Endothelial cell of umbilical vein (primary cell): ENCODE results near the gene ANGPT4. TPM values are rescaled to one million over a fixed set of nuclear protein-coding genes. Genes with fewer than 3 reads are reported as not detected.

ENCODE experiments used
- BruUV-seq: library from RNA; stranded (reverse); fragments of 400-500 nt; replicated peaks from 2 replicates; lab custom pipeline; 2021; lab: Mats Ljungman, UMichigan
- CTCF ChIA-PET: fragments of 300-600, 350-600 bp; sonication (Branson Sonifier 250); formaldehyde crosslinking; loops from one replicate; lab custom pipeline; 2021; ENCODE audit warnings: antibody characterized with exemption, inconsistent platforms; lab: Charles Lee
- POLR2A ChIA-PET: fragments of 300-600, 350-600 bp; sonication (Branson Sonifier 250); formaldehyde crosslinking; loops from one replicate; lab custom pipeline; 2021; ENCODE audit warnings: antibody characterized with exemption, inconsistent platforms; lab: Charles Lee
- DNase-seq: peaks from one replicate; pipeline ENCODE4 v3.0.0-alpha.2; 2011; ENCODE audit warnings: low read depth, low spot score
- FAIRE-seq: peaks from 2 replicates; lab custom pipeline; 2011; peaks lifted over from hg19 to GRCh38; lab: Jason Lieb, UNC
- H2AFZ ChIP-seq: 2 replicates; pipeline ENCODE4 v1.6.0; 2012; ENCODE audit warnings: low read depth, low read length, control low read depth, inconsistent platforms
- H3K27ac ChIP-seq: 2 replicates; pipeline ENCODE4 v1.5.1; 2011; ENCODE audit warnings: low read depth, mild to moderate bottlenecking, control low read depth, low read length, moderate library complexity; ENCODE audit not compliant: insufficient read depth
- H3K27me3 ChIP-seq, 2 experiments: 2 replicates each; pipeline versions ENCODE4 v1.6.0 to v1.6.1; 2011; ENCODE audit warnings: low read length in 2 of 2, mixed read lengths in 1 of 2; ENCODE audit not compliant: control insufficient read depth in 2 of 2, insufficient read depth in 2 of 2
- H3K36me3 ChIP-seq, 2 experiments: 2 replicates in 1 of 2; 3 replicates in 1 of 2; pipeline ENCODE4 v1.5.1; 2011; ENCODE audit warnings: low read length in 2 of 2, mild to moderate bottlenecking in 1 of 2, moderate library complexity in 1 of 2; ENCODE audit not compliant: control insufficient read depth in 2 of 2, insufficient read depth in 2 of 2; ENCODE audit errors: extremely low read depth in 1 of 2
- H3K4me1 ChIP-seq: 3 replicates; pipeline ENCODE4 v1.5.1; 2011; ENCODE audit warnings: mild to moderate bottlenecking, low read length; ENCODE audit not compliant: control insufficient read depth, insufficient read depth; ENCODE audit errors: extremely low read depth
- H3K4me2 ChIP-seq: 2 replicates; pipeline ENCODE4 v1.6.1; 2011; ENCODE audit warnings: low read length, control low read depth, mixed read lengths; ENCODE audit not compliant: insufficient read depth
- H3K4me3 ChIP-seq, 3 experiments: fragments of 200-600 bp in 1 of 3; sonication (generic), shearing (Covaris generic) in 1 of 3; replicated peaks in 1 of 3; 2 replicates each; pipeline ENCODE4 v1.5.1; 2011 to 2016; ENCODE audit warnings: control low read depth in 3 of 3, low read length in 3 of 3, mild to moderate bottlenecking in 2 of 3, inconsistent platforms in 1 of 3, low read depth in 1 of 3, moderate library complexity in 1 of 3; ENCODE audit not compliant: insufficient read depth in 1 of 3
- H3K79me2 ChIP-seq: 2 replicates; pipeline ENCODE4 v1.6.0; 2012; ENCODE audit warnings: low read length, inconsistent platforms; ENCODE audit not compliant: control insufficient read depth, insufficient read depth
- H3K9ac ChIP-seq: replicated peaks from 2 replicates; pipeline ENCODE3; 2011; ENCODE audit warnings: low read length, control low read depth; ENCODE audit not compliant: insufficient read depth; ENCODE audit errors: extremely low read depth
- H3K9me1 ChIP-seq: replicated peaks from 3 replicates; pipeline ENCODE4 v1.6.0; 2011; ENCODE audit warnings: mild to moderate bottlenecking, low read length; ENCODE audit not compliant: control insufficient read depth, insufficient read depth; ENCODE audit errors: extremely low read depth
- H3K9me3 ChIP-seq: replicated peaks from 2 replicates; pipeline ENCODE4 v1.5.1; 2012; ENCODE audit warnings: low read length, inconsistent platforms; ENCODE audit not compliant: control insufficient read depth, insufficient read depth
- H4K20me1 ChIP-seq: replicated peaks from 2 replicates; pipeline ENCODE3; 2011; ENCODE audit warnings: mild to moderate bottlenecking, low read length; ENCODE audit not compliant: control insufficient read depth, insufficient read depth; ENCODE audit errors: extremely low read depth
- CTCF ChIP-seq, 2 donors: IDR thresholded peaks; 1 replicate in 1 of 2; 2 replicates in 1 of 2; pipeline ENCODE4 v1.5.1; 2011; ENCODE audit warnings: low read length in 2 of 2, mild to moderate bottlenecking in 2 of 2, moderate library complexity in 2 of 2, control low read depth in 1 of 2, inconsistent platforms in 1 of 2, low read depth in 1 of 2; ENCODE audit not compliant: insufficient read depth in 1 of 2; ENCODE audit errors: extremely low read depth in 1 of 2
- EZH2 ChIP-seq: IDR thresholded peaks from 2 replicates; pipeline ENCODE4 v1.6.1; 2012; ENCODE audit warnings: borderline replicate concordance, low read depth, mild to moderate bottlenecking, moderate library complexity, low read length, inconsistent platforms; ENCODE audit not compliant: severe bottlenecking
- FOS ChIP-seq: IDR thresholded peaks from 2 replicates; pipeline ENCODE4 v1.6.1; 2011; ENCODE audit warnings: mild to moderate bottlenecking, low read length, moderate library complexity, borderline replicate concordance; ENCODE audit not compliant: insufficient read depth
- GATA2 ChIP-seq: IDR thresholded peaks from 2 replicates; pipeline ENCODE4 v1.7.0; 2011; ENCODE audit warnings: low read depth, mild to moderate bottlenecking, moderate library complexity, mixed read lengths, low read length; ENCODE audit not compliant: insufficient read length, insufficient read depth
- JUN ChIP-seq: IDR thresholded peaks from 2 replicates; pipeline ENCODE4 v1.6.1; 2011; ENCODE audit warnings: borderline replicate concordance, low read depth; ENCODE audit not compliant: insufficient read length, insufficient read depth
- MAX ChIP-seq: IDR thresholded peaks from 2 replicates; pipeline ENCODE4 v1.6.1; 2011; ENCODE audit not compliant: insufficient read depth, insufficient read length
- MYC ChIP-seq: IDR thresholded peaks from one replicate; pipeline ENCODE4 v1.6.1; 2011; ENCODE audit warnings: mild to moderate bottlenecking, low read depth, low read length
- POLR2A ChIP-seq: IDR thresholded peaks from 2 replicates; pipeline ENCODE4 v1.6.1; 2012; ENCODE audit warnings: low read depth, mild to moderate bottlenecking, control low read depth, low read length
- POLR2AphosphoS5 ChIP-seq: IDR thresholded peaks from 2 replicates; pipeline ENCODE4 v1.6.1; 2012; ENCODE audit warnings: low read depth, mild to moderate bottlenecking, control low read depth, low read length, moderate library complexity; ENCODE audit not compliant: insufficient read depth
- dilution Hi-C: fragments of 300-500 bp; cut with MboI; formaldehyde crosslinking; loops from one replicate; pipeline ENCODE4 v1.15.0; 2019; ENCODE audit warnings: low sequenced_read_pairs; ENCODE audit not compliant: extremely low pct_ligation_motif_present
- intact Hi-C: fragments of 100-400 bp; cut with micrococcal nuclease; formaldehyde crosslinking; loops from one replicate; pipeline ENCODE4 v1.10.0; 2022
- polyA plus RNA-seq, 4 experiments: library from polyadenylated mRNA; depleted of rRNA in 3 of 4; stranded (reverse) in 3 of 4; unstranded in 1 of 4; fragments of >200 nt; gene quantifications; 2 replicates each; pipeline versions ENCODE4 v1.2.1 to v1.2.3, GENCODE V29; 2011 to 2012; ENCODE audit warnings: missing spikeins in 1 of 4
- total RNA-seq: library from RNA; stranded (reverse); gene quantifications from 2 replicates; pipeline ENCODE4 v1.2.3, GENCODE V29; 2021

Gene ANGPT4
- total and polyA plus RNA-seq, 2 donors (not counting 3 experiments of a cell fraction or from before 2014, with no cell fraction given): not detected

GRCh38 chr20:905396-905961 is 10.7 kb downstream of the ANGPT4 start:
- H2AFZ ChIP-seq: no peak overlapping the region
- no peaks in the 10 kb centered on the region for H3K4me1 ChIP-seq
- ChIA-PET POLR2A (no interaction called here), CTCF (interaction anchor here (1.0 to 1.6 kb wide), 2 partner anchors 13 to 67 kb away, joined by 3 to 4 read pairs; no protein-coding TSS in a partner anchor)
- no peak overlapping the region for H3K4me3 ChIP-seq
- no TSS peak for BruUV-seq
- dilution Hi-C loops (no loop called here), intact Hi-C loops (no loop called here)
- no peak overlapping the region for H3K27ac ChIP-seq
- H3K9ac ChIP-seq: no peak overlapping the region
- no peaks in the 10 kb centered on the region for H3K79me2 ChIP-seq
- no peaks in the 10 kb centered on the region for H3K9me1 ChIP-seq
- FAIRE-seq: no peak
- no peaks in the 10 kb centered on the region for H3K36me3 ChIP-seq
- H3K27me3 ChIP-seq: no peaks in the 10 kb centered on the region
- no peaks in the 10 kb centered on the region for H4K20me1 ChIP-seq
- no peak for TF ChIP-seq JUN
- TF ChIP-seq POLR2AphosphoS5: no peak
- no peak for TF ChIP-seq MAX
- no peak for TF ChIP-seq MYC
- no peak for TF ChIP-seq POLR2A
- no peak for TF ChIP-seq GATA2
- no peak for TF ChIP-seq EZH2
- TF ChIP-seq FOS: no peak
- no peak for TF ChIP-seq CTCF (IDR thresholded peaks at IDR 0.05; ENCODE audit: extremely low read depth in 1 of 2, insufficient read depth in 1 of 2, low read depth in 1 of 2, low read length in 2 of 2)
- DNase-seq: no peak
- H3K4me2 ChIP-seq: no peak overlapping the region
- no peaks in the 10 kb centered on the region for H3K9me3 ChIP-seq
